Measurements from ENCODE around the gene PPOX. TPM values are rescaled to one million over a fixed set of nuclear protein-coding genes. Genes with fewer than 3 reads are reported as not detected.

The PPOX gene
- total RNA-seq, 2 donors from 2014 or later = 12.7 to 16.3 TPM

- intact Hi-C loops (cut with DNase I) = no loop called here
- DNase-seq (no peak), ATAC-seq (no peak)
Measured at GRCh38 chr1:161172349-161172748, 6.1 kb downstream of the PPOX start.

DNA sequence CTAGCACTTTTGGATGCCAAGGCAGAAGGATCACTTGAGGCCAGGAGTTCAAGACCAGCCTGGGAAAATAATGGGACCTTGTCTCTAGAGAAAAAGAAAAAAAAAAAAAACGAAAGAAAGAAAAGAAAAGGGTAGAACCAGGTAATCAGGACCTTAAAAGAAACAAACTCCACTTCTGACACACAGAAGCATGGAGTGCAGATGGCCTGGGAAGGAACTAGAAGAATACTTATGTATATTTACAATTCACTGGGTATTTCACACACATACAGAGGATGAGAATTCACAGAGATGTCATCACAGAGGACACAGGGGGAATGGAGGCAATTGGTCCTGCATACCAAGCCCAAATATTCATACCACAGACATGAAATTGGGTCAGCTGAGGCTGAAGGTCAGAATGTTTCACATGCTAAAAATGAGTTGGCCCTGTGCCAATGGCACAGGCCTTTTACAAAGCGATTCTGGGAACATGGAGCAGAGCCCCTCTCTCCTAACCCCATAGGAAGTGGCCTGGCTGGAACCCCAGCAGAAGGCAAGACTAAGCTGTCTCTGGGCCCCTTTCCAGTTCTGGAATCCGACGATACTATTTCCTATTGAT, 6.7 kb downstream of the PPOX start:
- DNase-seq = peak; percentile 66
- intact Hi-C loops (cut with DNase I) = no loop called here
- ATAC-seq = peak in 1 of 2 donors; percentile 12

- intact Hi-C loops (cut with DNase I) = no loop called here
- peak; percentile 18 for DNase-seq
- no peak for ATAC-seq
Measured at GRCh38 chr1:161173711-161174110, 7.5 kb downstream of the PPOX start.

GRCh38 chr1:161174911-161175310, 8.7 kb downstream of the PPOX start:
- peak; percentile 26 for DNase-seq
- intact Hi-C loops (cut with DNase I) = no loop called here

DNA sequence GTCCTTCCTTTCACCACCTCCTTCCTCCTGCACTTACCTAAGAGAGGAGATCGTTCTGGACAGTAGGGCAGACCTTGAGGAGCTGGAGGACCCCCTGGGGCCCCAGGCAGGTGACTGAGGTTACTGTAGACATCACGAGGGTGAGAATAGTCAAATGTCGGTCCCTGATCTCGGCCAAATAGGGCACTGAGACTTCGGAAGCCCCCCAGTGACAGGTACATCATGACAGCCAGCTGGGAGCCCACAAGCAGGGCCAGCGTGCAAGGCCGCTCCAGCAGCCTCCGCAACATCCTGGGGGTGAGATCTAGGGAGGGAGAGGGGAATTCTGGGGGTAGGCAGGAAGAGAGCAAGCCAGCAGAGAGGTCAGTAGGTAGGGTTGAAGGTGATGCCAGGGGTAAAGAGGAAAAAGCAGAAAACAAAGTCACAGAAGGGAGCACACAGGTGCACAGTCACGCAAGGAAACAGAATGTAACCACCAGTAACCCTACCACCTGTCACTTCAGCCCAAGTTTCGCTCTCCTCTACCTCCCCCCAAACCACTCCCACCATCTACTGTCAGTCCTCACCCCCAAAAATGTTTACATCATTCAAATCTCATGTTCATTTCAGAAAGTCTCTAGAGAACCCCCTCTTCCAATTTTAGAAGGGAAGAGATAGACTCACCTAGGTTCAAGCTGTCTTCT, 9.7 kb downstream of the PPOX start:
- peak; percentile 15 for DNase-seq
- intact Hi-C loops (cut with DNase I) = no loop called here
- ATAC-seq = no peak

More at GRCh38 chr1:161174911-161175310, 8.7 kb downstream of the PPOX start:
- no peak for ATAC-seq

GRCh38 chr1:161176468-161177111, 10.4 kb downstream of the PPOX start:
- DNase-seq (peak; percentile 7), ATAC-seq (peak; percentile 0)
- intact Hi-C loops (cut with DNase I) = no loop called here

GRCh38 chr1:161177112-161177935, 11.1 kb downstream of the PPOX start, which contains the start of gene B4GALT3:
TSS of gene B4GALT3 (minus strand) at chr1:161177507. CDS start at chr1:161176060, 1,447 bp downstream.
- ATAC-seq (peak; percentile 96 to 97), DNase-seq (peak; percentile 92)
- intact Hi-C loops (cut with DNase I) = no loop called here

DNA sequence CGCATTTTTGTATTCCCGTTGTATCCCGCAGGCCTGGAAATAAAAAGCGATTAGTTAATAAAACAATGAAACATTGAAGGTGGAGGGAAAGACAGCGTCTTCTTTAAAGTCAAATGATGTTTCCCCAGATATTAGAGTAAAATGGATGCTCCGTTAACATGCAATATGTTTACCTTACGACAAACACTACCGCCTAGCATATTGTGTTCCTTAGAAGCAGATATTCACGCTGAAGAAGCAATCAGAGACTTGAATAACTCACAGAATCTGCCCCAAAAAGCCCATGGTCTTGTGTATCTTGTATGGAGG, 11.7 kb downstream of the PPOX start:
- intact Hi-C loops (cut with DNase I) = no loop called here
- DNase-seq (no peak), ATAC-seq (no peak)

- DNase-seq (no peak), ATAC-seq (no peak)
- intact Hi-C loops (cut with DNase I) = no loop called here
Measured at GRCh38 chr1:161179698-161180097, 13.5 kb downstream of the PPOX start.

GRCh38 chr1:161180639-161181038, 14.4 kb downstream of the PPOX start:
- ATAC-seq (no peak), DNase-seq (peak; percentile 2)
- intact Hi-C loops (cut with DNase I) = no loop called here

GRCh38 chr1:161182214-161182613, 16.0 kb downstream of the PPOX start:
- peak; percentile 19 for DNase-seq
- intact Hi-C loops (cut with DNase I) = no loop called here

DNA sequence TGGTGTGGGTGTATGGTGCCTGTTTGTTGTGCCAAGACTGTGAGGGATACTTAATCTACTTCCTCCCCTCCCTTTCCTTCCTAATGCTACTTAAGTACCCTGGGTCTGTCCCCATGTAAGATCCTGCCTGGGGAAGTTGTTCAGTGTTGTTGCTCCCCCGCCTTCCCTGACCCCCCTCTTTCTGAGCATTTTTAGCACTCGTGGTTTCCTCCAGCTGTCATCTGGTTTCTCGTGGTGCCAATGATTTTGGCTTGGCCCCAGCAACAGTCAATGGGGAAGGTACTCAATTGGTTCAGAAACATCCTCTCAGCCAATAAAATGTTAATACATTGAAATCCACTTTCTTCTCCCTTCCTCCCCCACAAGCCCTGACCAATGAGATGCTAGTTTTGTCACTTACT, 19.1 kb downstream of the PPOX start:
- peak; percentile 85 to 93 for ATAC-seq
- peak; percentile 88 for DNase-seq
- intact Hi-C loops (cut with DNase I) = no loop called here

More at GRCh38 chr1:161182214-161182613, 16.0 kb downstream of the PPOX start:
- no peak for ATAC-seq

- intact Hi-C loops (cut with DNase I) = no loop called here
- ATAC-seq (peak; percentile 13 to 33), DNase-seq (peak; percentile 20)
Measured at GRCh38 chr1:161185732-161186311, 19.6 kb downstream of the PPOX start.

DNA sequence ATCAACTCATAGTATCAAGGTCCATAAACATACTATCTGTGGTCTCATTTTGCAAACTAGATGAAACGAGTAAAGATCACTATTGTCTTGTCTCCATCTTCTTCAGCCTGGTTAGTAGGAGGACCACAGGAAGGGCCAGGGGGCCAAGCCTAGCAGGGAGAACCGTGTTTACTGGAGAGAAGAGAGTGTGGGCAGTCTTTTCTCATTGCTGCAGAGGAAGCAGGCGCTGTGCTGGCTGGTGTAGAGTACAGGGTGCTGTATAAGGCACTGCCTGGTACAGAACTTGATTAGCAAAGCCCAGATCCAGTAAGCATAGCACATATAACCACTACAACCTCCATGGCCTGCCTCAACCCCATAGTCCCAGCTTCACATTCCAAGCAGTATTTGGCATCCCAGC, 21.1 kb downstream of the PPOX start:
- DNase-seq (peak; percentile 20), ATAC-seq (peak in 1 of 2 donors; percentile 3)
- intact Hi-C loops (cut with DNase I) = no loop called here

- ATAC-seq (no peak), DNase-seq (no peak)
- intact Hi-C loops (cut with DNase I) = no loop called here
Measured at GRCh38 chr1:161188381-161188780, 22.2 kb downstream of the PPOX start.

DNA sequence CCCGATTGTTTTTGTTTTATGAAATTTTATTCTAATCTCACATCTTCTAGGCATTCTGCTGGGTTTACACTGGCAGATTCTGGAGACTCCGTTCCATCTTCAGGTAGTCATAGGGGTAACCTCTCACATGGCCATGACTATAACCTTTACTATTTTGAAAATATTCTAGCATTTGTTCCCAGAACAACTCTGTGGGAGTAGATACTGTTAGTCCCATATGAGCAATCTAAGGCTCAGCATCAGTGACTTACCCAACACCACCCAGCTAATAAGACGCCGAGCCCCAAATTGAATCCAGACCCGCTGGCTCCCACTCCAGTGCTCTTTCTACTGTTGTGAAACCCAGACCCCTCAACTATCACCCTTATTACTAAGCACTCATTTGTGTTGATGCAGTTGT, 22.8 kb downstream of the PPOX start:
- ATAC-seq (no peak), DNase-seq (peak; percentile 27)
- intact Hi-C loops (cut with DNase I) = no loop called here

GRCh38 chr1:161190962-161191521, 24.8 kb downstream of the PPOX start:
- intact Hi-C loops (cut with DNase I) = loop anchor here (10.0 kb wide), 2 partner anchors 184 to 194 kb away; no protein-coding TSS in a partner anchor
- DNase-seq (peak; percentile 42), ATAC-seq (no peak)

GRCh38 chr1:161191971-161192370, 25.7 kb downstream of the PPOX start:
- no peak for DNase-seq
- ATAC-seq = no peak
- intact Hi-C loops (cut with DNase I) = loop anchor here (10.0 kb wide), 2 partner anchors 183 to 193 kb away; no protein-coding TSS in a partner anchor
